ENCODE data around the gene OR2H2. TPM values are rescaled to one million over a fixed set of nuclear protein-coding genes. Genes with fewer than 3 reads are reported as not detected.

Gene OR2H2
- total and polyA plus RNA-seq, 2 of the 13 experiments (the other 11 are each of a cell fraction or from before 2014, with no cell fraction given), result not detected

DNA sequence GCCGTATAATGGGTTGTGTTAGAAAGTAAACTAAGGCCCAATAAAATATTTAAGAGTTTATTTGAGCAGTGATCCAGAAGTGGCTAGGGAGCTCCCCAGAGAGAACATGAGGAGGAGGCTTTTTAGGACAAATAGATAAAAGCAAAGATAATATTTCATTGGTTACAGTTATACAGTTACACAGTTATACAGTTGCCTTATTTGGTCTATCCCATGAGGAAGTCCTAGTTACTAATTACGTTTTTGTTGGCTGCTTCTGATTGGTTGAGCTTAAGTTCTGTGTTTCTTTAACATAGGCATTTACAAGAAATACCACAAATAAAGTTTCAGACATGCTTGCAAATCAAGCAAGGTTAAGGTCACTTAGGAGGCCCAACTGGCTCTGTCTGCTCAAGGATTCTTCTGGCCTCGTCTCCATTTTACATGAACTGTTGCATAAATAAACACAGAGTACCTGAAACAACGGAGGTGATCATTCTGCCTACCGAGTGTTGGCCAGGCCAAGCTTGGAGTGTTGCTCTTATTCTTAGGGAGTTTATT, 32.3 kb upstream of the OR2H2 start (continued):
- TF ChIP-seq NR2F1 (CRISPR knock-in tag; IDR thresholded peaks at IDR 0.05) (no peak), RFXAP (CRISPR knock-in tag; IDR thresholded peaks at IDR 0.05; ENCODE audit: borderline replicate concordance) (peak; percentile 96; the same call in 1 of the 2 replicates), ZFP90 (CRISPR knock-in tag; IDR thresholded peaks at IDR 0.05; ENCODE audit: borderline replicate concordance) (no peak), STAG1 (CRISPR knock-in tag; IDR thresholded peaks at IDR 0.05) (no peak), SP5 (CRISPR knock-in tag; IDR thresholded peaks at IDR 0.05; ENCODE audit: borderline replicate concordance, low read depth) (no peak), ZNF101 (CRISPR knock-in tag; IDR thresholded peaks at IDR 0.05; ENCODE audit: borderline replicate concordance, low read depth) (no peak), POGZ (CRISPR knock-in tag; IDR thresholded peaks at IDR 0.05) (no peak), ZNF205 (CRISPR knock-in tag; IDR thresholded peaks at IDR 0.05) (no peak), CREB1 (IDR thresholded peaks at IDR 0.05) (no peak), CREB1 (CRISPR knock-in tag; IDR thresholded peaks at IDR 0.05) (peak; percentile 82), XBP1 (CRISPR knock-in tag; IDR thresholded peaks at IDR 0.05) (no peak), MTERF4 (CRISPR knock-in tag; IDR thresholded peaks at IDR 0.05) (no peak), NFYC (CRISPR knock-in tag; IDR thresholded peaks at IDR 0.05) (peak; percentile 57; the same call in 1 of the 2 replicates)
- TF ChIP-seq, protein P1, sequence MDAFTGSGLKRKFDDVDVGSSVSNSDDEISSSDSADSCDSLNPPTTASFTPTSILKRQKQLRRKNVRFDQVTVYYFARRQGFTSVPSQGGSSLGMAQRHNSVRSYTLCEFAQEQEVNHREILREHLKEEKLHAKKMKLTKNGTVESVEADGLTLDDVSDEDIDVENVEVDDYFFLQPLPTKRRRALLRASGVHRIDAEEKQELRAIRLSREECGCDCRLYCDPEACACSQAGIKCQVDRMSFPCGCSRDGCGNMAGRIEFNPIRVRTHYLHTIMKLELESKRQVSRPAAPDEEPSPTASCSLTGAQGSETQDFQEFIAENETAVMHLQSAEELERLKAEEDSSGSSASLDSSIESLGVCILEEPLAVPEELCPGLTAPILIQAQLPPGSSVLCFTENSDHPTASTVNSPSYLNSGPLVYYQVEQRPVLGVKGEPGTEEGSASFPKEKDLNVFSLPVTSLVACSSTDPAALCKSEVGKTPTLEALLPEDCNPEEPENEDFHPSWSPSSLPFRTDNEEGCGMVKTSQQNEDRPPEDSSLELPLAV (CRISPR knock-in tag; conservative IDR thresholded peaks at IDR 0.05; ENCODE audit: low read depth), result no peak

Measured in HepG2 (cell line).